ENCODE data around the gene CHST13.

DNA sequence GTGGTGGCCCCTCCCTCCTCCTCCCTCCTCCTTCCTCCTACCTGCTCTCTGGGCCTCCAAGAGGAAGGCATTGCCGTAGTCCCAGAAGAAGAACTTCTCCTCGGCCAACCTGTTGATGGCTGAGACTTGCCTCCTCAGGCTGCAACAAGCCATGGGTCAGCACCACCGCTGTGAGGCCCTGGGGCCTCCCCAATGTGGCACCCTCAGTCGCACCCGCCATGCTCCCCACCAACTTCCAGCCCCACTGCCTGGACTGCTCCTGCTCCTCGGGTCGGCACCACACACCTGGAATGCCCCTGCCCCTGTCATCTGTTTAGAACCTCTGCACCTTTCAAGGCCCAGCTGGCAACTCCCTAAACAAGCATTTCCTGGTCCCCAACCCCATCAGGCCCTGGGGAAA is 23.9 kb upstream of the CHST13 start:
- TF ChIP-seq, protein P1, sequence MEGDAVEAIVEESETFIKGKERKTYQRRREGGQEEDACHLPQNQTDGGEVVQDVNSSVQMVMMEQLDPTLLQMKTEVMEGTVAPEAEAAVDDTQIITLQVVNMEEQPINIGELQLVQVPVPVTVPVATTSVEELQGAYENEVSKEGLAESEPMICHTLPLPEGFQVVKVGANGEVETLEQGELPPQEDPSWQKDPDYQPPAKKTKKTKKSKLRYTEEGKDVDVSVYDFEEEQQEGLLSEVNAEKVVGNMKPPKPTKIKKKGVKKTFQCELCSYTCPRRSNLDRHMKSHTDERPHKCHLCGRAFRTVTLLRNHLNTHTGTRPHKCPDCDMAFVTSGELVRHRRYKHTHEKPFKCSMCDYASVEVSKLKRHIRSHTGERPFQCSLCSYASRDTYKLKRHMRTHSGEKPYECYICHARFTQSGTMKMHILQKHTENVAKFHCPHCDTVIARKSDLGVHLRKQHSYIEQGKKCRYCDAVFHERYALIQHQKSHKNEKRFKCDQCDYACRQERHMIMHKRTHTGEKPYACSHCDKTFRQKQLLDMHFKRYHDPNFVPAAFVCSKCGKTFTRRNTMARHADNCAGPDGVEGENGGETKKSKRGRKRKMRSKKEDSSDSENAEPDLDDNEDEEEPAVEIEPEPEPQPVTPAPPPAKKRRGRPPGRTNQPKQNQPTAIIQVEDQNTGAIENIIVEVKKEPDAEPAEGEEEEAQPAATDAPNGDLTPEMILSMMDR (conservative IDR thresholded peaks at IDR 0.05; ENCODE audit: low read depth, low read length), result no peak
- no peak for TF ChIP-seq EZH2 (IDR thresholded peaks at IDR 0.05; ENCODE audit: borderline replicate concordance, low read depth, low read length, poor library complexity, severe bottlenecking)

Data from A673 (cell line).